OCI-LY7 (cell line): ENCODE results near the gene ZBTB33. TPM values are rescaled to one million over a fixed set of nuclear protein-coding genes. Genes with fewer than 3 reads are reported as not detected.

ENCODE experiments used
- BruUV-seq: library from RNA; stranded (reverse); fragments of 400-500 nt; replicated peaks from 2 replicates; lab custom pipeline; 2021; lab: Mats Ljungman, UMichigan
- CTCF ChIA-PET: fragments of 300-600 bp; sonication (Branson Sonifier 250); formaldehyde crosslinking; loops from one replicate; lab custom pipeline; 2022; ENCODE audit warnings: antibody characterized with exemption; ENCODE audit not compliant: unreplicated experiment; lab: Charles Lee
- POLR2A ChIA-PET: fragments of 300-600 bp; sonication (Branson Sonifier 250); formaldehyde crosslinking; loops from one replicate; lab custom pipeline; 2022; ENCODE audit warnings: antibody characterized with exemption; lab: Charles Lee
- DNase-seq: peaks from one replicate; pipeline ENCODE4 v3.0.0-alpha.2; 2015; ENCODE audit warnings: low spot score
- H2AFZ ChIP-seq: fragments of 200-600 bp; sonication (generic), shearing (Covaris generic); 2 replicates; pipeline ENCODE4 v1.6.1; 2014; ENCODE audit warnings: mild to moderate bottlenecking, antibody characterized with exemption, low read length, moderate library complexity
- H3K27ac ChIP-seq: fragments of 200-600 bp; sonication (generic); 2 replicates; pipeline ENCODE4 v1.5.1; 2014; ENCODE audit warnings: mixed run types, low read depth, mild to moderate bottlenecking, moderate library complexity, low read length, inconsistent platforms; ENCODE audit not compliant: poor library complexity, severe bottlenecking
- H3K36me3 ChIP-seq: fragments of 200-600 bp; sonication (generic); 2 replicates; pipeline ENCODE4 v1.6.1; 2014; ENCODE audit warnings: mild to moderate bottlenecking, antibody characterized with exemption, low read length, moderate library complexity, mixed read lengths; ENCODE audit not compliant: insufficient read depth
- H3K4me1 ChIP-seq: fragments of 200-600 bp; sonication (generic); 2 replicates; pipeline ENCODE4 v1.5.1; 2014; ENCODE audit warnings: mild to moderate bottlenecking, low read length; ENCODE audit not compliant: insufficient read depth, poor library complexity, severe bottlenecking
- H3K4me2 ChIP-seq: fragments of 200-600 bp; sonication (generic); 2 replicates; pipeline ENCODE4 v1.6.1; 2014; ENCODE audit warnings: mild to moderate bottlenecking, low read length
- H3K4me3 ChIP-seq: fragments of 200-600 bp; sonication (generic); 2 replicates; pipeline ENCODE4 v1.5.1; 2014; ENCODE audit warnings: mild to moderate bottlenecking, low read depth, low read length; ENCODE audit not compliant: poor library complexity, severe bottlenecking
- H3K79me2 ChIP-seq: fragments of 200-600 bp; sonication (generic); 2 replicates; pipeline ENCODE4 v1.6.1; 2016; ENCODE audit warnings: low read depth, mild to moderate bottlenecking, low read length, moderate library complexity, mixed read lengths; ENCODE audit not compliant: insufficient read depth
- H3K9me2 ChIP-seq: fragments of 200-600 bp; sonication (generic); 2 replicates; pipeline ENCODE4 v1.6.1; 2016; ENCODE audit warnings: mild to moderate bottlenecking, low read length, mixed read lengths; ENCODE audit not compliant: insufficient read depth
- H3K9me3 ChIP-seq: fragments of 200-600 bp; sonication (generic); 2 replicates; pipeline ENCODE4 v1.6.1; 2014; ENCODE audit warnings: mild to moderate bottlenecking, mixed run types, low read length, mixed read lengths
- H4K20me1 ChIP-seq: fragments of 200-600 bp; sonication (generic); 2 replicates; pipeline ENCODE4 v1.6.1; 2014; ENCODE audit warnings: mild to moderate bottlenecking, antibody characterized with exemption, low read length, moderate library complexity, mixed read lengths; ENCODE audit not compliant: insufficient read depth
- CTCF ChIP-seq: fragments of 200-600 bp; sonication (generic); conservative IDR thresholded peaks from 2 replicates; pipeline ENCODE4 v1.5.1; 2014; ENCODE audit warnings: mild to moderate bottlenecking, antibody characterized with exemption, low read length, moderate library complexity, mixed read lengths
- EZH2phosphoT487 ChIP-seq: fragments of 200-600 bp; sonication (generic); IDR thresholded peaks from 2 replicates; pipeline ENCODE4 v1.6.1; 2018; ENCODE audit warnings: low read depth, borderline replicate concordance, mild to moderate bottlenecking, mixed run types, antibody characterized with exemption, low read length, moderate library complexity, mixed read lengths
- intact Hi-C: fragments of 100-400 bp; cut with micrococcal nuclease; formaldehyde crosslinking; loops from one replicate; pipeline ENCODE4 v1.10.0; 2022; ENCODE audit not compliant: unreplicated experiment
- total RNA-seq, 2 experiments: library from RNA; depleted of rRNA in 1 of 2; stranded (reverse); fragments of >200 nt in 1 of 2; shearing (Covaris generic) in 1 of 2; gene quantifications; 2 replicates each; pipeline ENCODE4 v1.2.3, GENCODE V29; 2014 to 2022

Gene ZBTB33
- total RNA-seq, 2 experiments from 2014 or later, result 16.7 to 19.3 TPM

- H3K36me3 ChIP-seq, result peaks cover 52% of the 10 kb centered on the region
- peaks cover 49% of the 10 kb centered on the region for H3K79me2 ChIP-seq
- no peak overlapping the region for H3K27ac ChIP-seq
- H3K4me1 ChIP-seq, result peaks cover 14% of the 10 kb centered on the region
- no peak overlapping the region for H2AFZ ChIP-seq
- H3K9me3 ChIP-seq, result no peaks in the 10 kb centered on the region
- H3K9me2 ChIP-seq, result no peaks in the 10 kb centered on the region
- POLR2A ChIA-PET, result interaction anchor here (1.6 kb wide), 1 partner anchor 11 kb away, joined by 6 read pairs; no protein-coding TSS in a partner anchor
- H3K4me3 ChIP-seq, result no peak overlapping the region
- CTCF ChIA-PET, result no interaction called here
- 0 out of 2 replicates have a peak, but pooled peaks cover 3% of the 10 kb centered on the region for H4K20me1 ChIP-seq
- H3K4me2 ChIP-seq, result no peak overlapping the region
- BruUV-seq, result no TSS peak
- DNase-seq, result no peak
- intact Hi-C loops, result loop anchor here (5.0 to 10.0 kb wide), 2 partner anchors 214 to 501 kb away; partner anchors contain the start of gene LAMP2
- TF ChIP-seq CTCF, result no peak
- no peak for TF ChIP-seq EZH2phosphoT487
These were observed 3.2 kb downstream of the ZBTB33 start for GRCh38 chrX:120253784-120254183.

DNA sequence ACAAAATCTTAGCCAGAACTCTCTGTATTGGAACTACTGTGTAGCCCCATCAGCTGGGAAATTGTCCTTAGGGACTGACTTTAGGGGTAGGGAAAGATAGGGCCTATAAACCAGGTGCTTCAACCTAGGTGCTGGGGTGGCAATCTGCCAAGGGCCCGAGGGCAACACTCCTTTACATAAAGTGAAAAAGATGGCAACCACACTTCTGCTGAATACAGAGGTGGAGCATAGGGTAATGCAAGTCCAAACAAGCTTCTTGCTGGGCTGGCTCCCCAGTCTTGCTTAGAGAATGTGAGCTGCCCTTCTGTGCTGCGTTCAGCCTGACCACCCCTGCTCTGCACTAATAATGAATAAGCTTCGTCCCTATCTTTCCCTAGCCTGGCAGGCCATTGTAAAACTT, 9.8 kb downstream of the ZBTB33 start:
- TF ChIP-seq EZH2phosphoT487 (no peak), CTCF (no peak)
- H2AFZ ChIP-seq, result no peak overlapping the region
- no peaks in the 10 kb centered on the region for H3K9me3 ChIP-seq
- no peaks in the 10 kb centered on the region for H3K9me2 ChIP-seq
- no peaks in the 10 kb centered on the region for H4K20me1 ChIP-seq
- ChIA-PET CTCF (no interaction called here), POLR2A (interaction anchor here (3.6 kb wide), 1 partner anchor 9 kb away, joined by 13 read pairs; the partner anchor contains the start of gene ZBTB33)
- peaks cover 17% of the 10 kb centered on the region; the same call in 1 of the 2 replicates for H3K79me2 ChIP-seq
- peaks cover 41% of the 10 kb centered on the region for H3K4me1 ChIP-seq
- H3K4me2 ChIP-seq, result no peak overlapping the region
- intact Hi-C loops, result no loop called here
- BruUV-seq, result no TSS peak
- no peak overlapping the region for H3K4me3 ChIP-seq
- no peak for DNase-seq
- H3K36me3 ChIP-seq, result peaks cover 29% of the 10 kb centered on the region
- H3K27ac ChIP-seq, result no peak overlapping the region

DNA sequence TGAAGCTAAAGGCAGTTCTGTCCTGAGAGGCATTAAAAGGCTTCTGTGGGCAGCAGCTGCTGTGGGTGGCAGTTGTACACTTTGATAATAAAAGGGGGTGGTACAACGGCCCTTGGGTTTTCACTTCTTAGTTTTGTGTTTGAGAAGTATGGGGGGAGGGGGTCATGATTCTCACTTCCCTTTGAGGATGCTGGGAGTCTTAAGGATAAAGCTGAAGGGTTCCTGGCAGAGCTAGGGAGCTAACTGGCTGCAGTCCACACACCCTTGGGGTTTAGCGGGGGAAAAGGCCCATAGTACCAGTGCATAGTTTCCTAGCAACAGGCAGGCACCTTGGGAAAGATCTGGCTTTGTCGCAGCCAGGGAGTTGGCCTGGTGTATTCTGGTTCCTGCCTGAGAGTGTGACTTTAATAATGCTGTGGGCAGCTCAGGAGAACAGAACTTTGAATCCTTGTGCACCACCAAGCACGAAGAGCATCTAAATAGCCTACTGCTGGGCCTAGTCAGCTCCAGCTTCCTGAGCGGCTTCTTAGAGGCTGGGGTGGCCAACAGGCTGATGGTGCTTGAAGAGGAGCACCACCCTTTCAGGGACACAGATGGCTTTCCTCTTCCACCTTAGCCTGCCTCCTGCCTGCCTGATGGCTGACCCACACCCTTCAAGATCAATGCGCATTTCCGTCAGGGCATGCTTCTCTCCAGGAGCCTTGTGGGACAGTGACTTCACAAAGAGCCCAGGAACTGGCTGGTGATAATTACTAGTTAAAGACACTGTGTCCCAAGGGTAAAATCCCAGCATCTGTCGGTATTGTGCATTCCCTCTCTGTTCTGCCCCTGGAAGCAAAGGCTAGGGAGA, 12.5 kb downstream of the ZBTB33 start:
- BruUV-seq, result no TSS peak
- Histone ChIP-seq H2AFZ (no peak overlapping the region), H3K36me3 (peaks cover 6% of the 10 kb centered on the region), H3K4me2 (peak overlapping the region; percentile 58), H4K20me1 (no peaks in the 10 kb centered on the region), H3K4me3 (no peak overlapping the region), H3K79me2 (no peaks in the 10 kb centered on the region), H3K27ac (peak overlapping the region; percentile 83), H3K4me1 (peaks cover 41% of the 10 kb centered on the region), H3K9me3 (no peaks in the 10 kb centered on the region), H3K9me2 (no peaks in the 10 kb centered on the region)
- peak; percentile 75 for DNase-seq
- intact Hi-C loops, result no loop called here
- TF ChIP-seq EZH2phosphoT487 (no peak), CTCF (no peak)
- POLR2A ChIA-PET, result interaction anchor here (0.8 to 3.6 kb wide), 5 partner anchors 12 to 295 kb away, joined by 3 to 13 read pairs (median 5); partner anchors contain the start of gene ZBTB33
- CTCF ChIA-PET, result no interaction called here
